K562 (cell line): ENCODE results near the gene TFAP2E. TPM values are rescaled to one million over a fixed set of nuclear protein-coding genes. Genes with fewer than 3 reads are reported as not detected.
A peak's percentile ranks its signal among the peaks of the same experiment; 100 is the strongest.

Experiments used
- CBFA2T2 ChIP-seq: fragments of 450-650 bp; conservative IDR thresholded peaks from 2 replicates; pipeline ENCODE4 v1.6.1; 2017; ENCODE audit warnings: mild to moderate bottlenecking
- CBFA2T3 ChIP-seq: fragments of 450-650 bp; IDR thresholded peaks from 2 replicates; pipeline ENCODE4 v1.6.1; 2017
- CHD1 ChIP-seq: fragments of 200-600 bp; sonication (generic); IDR thresholded peaks from one replicate; pipeline ENCODE4 v1.6.1; 2012; ENCODE audit warnings: mild to moderate bottlenecking, moderate library complexity, low read length, inconsistent platforms
- CXXC5 ChIP-seq: fragments of 250-450 bp; sonication (Bioruptor Pico); IDR thresholded peaks from 2 replicates; pipeline ENCODE4 v1.8.0; 2022; ENCODE audit warnings: inconsistent platforms, mild to moderate bottlenecking, moderate library complexity
- EHMT2 ChIP-seq: fragments of 450-650 bp; IDR thresholded peaks from 2 replicates; pipeline ENCODE4 v1.6.1; 2018; ENCODE audit warnings: antibody characterized with exemption
- FOXJ2 ChIP-seq: fragments of 200-800 bp; sonication (Bioruptor generic); IDR thresholded peaks from 2 replicates; pipeline ENCODE4 v1.6.1; 2016; ENCODE audit warnings: missing genetic modification characterization, missing compliant biosample characterization
- GATAD2A ChIP-seq: fragments of 450-650 bp; IDR thresholded peaks from 2 replicates; pipeline ENCODE4 v1.6.1; 2017
- HCFC1 ChIP-seq: IDR thresholded peaks from 2 replicates; pipeline ENCODE4 v1.6.1; 2012; ENCODE audit warnings: low read depth, low read length, improper control_type of control experiment
- HMGN3 ChIP-seq: IDR thresholded peaks from 2 replicates; pipeline ENCODE4 v1.6.1; 2011; ENCODE audit warnings: borderline replicate concordance, low read depth, mild to moderate bottlenecking, mixed read lengths, low read length; ENCODE audit not compliant: insufficient read length; ENCODE audit errors: extremely low read depth
- JUND ChIP-seq, 2 experiments: IDR thresholded peaks; 2 replicates in 1 of 2; 3 replicates in 1 of 2; pipeline ENCODE4 v1.6.1; 2011; ENCODE audit warnings: borderline replicate concordance in 2 of 2, low read depth in 2 of 2, low read length in 2 of 2, improper control_type of control experiment in 1 of 2, missing biosample characterization in 1 of 2, missing genetic modification characterization in 1 of 2, missing genetic modification reagents in 1 of 2
- LARP7 ChIP-seq: fragments of 450-650 bp; IDR thresholded peaks from 2 replicates; pipeline ENCODE4 v1.6.1; 2016
- NEUROD1 ChIP-seq: fragments of 150-350 bp; IDR thresholded peaks from 2 replicates; pipeline ENCODE4 v1.6.1; 2014; ENCODE audit warnings: borderline replicate concordance, low read length, low read depth; ENCODE audit not compliant: partially characterized antibody
- NFYB ChIP-seq: IDR thresholded peaks from 2 replicates; pipeline ENCODE4 v1.6.1; 2011; ENCODE audit warnings: mild to moderate bottlenecking, moderate library complexity; ENCODE audit not compliant: insufficient read length; ENCODE audit errors: extremely low read depth
- RBFOX2 ChIP-seq: fragments of 200-400 bp; formaldehyde crosslinking; IDR thresholded peaks from 2 replicates; pipeline ENCODE4 v1.6.1; 2017; ENCODE audit warnings: low read depth, mild to moderate bottlenecking, low read length, moderate library complexity
- SIN3B ChIP-seq: fragments of 450-650 bp; IDR thresholded peaks from 2 replicates; pipeline ENCODE4 v1.6.1; 2017; ENCODE audit warnings: low read depth, mild to moderate bottlenecking, moderate library complexity
- TSHZ1 ChIP-seq: fragments of 250-450 bp; sonication (Bioruptor Pico); IDR thresholded peaks from 2 replicates; pipeline ENCODE4 v1.4.0; 2020; ENCODE audit warnings: mild to moderate bottlenecking, moderate library complexity
- YY1 ChIP-seq, 3 experiments: IDR thresholded peaks; 2 replicates each; pipeline ENCODE4 v1.6.1; 2011; ENCODE audit warnings: low read length in 2 of 3, mild to moderate bottlenecking in 2 of 3, moderate library complexity in 2 of 3, borderline replicate concordance in 1 of 3, control low read depth in 1 of 3, low read depth in 1 of 3; ENCODE audit not compliant: insufficient read depth in 3 of 3, insufficient replicate concordance in 2 of 3, control insufficient read depth in 1 of 3, insufficient read length in 1 of 3; ENCODE audit errors: extremely low read depth in 1 of 3
- ZMIZ1 ChIP-seq, 2 experiments: fragments of 150-350 bp in 1 of 2; IDR thresholded peaks; 2 replicates each; pipeline ENCODE4 v1.6.1; 2012 to 2016; ENCODE audit warnings: low read depth in 2 of 2, low read length in 2 of 2, mild to moderate bottlenecking in 1 of 2, moderate library complexity in 1 of 2
- ZNF197 ChIP-seq: fragments of 200-800 bp; sonication (Bioruptor generic); IDR thresholded peaks from 2 replicates; pipeline ENCODE4 v1.6.1; 2016; ENCODE audit warnings: low read depth, missing genetic modification characterization, missing compliant biosample characterization
- ZNF253 ChIP-seq: fragments of 250-450 bp; sonication (Bioruptor Pico); conservative IDR thresholded peaks from 2 replicates; pipeline ENCODE4 v1.6.1; 2021; ENCODE audit warnings: mild to moderate bottlenecking
- polyA plus RNA-seq, 8 experiments: library from polyadenylated mRNA; depleted of rRNA in 4 of 8; stranded (reverse) in 5 of 8; unstranded in 3 of 8; fragments of >200 nt; fragmentation: Nextera tagmentation in 2 of 8; fragmentation: Illumina TruSeq in 1 of 8; extraction: Ambion mirVana in 2 of 8; extraction: Trizol in 1 of 8; gene quantifications; 2 replicates each; pipeline versions ENCODE4 v1.2.1 to v1.2.3, GENCODE V29; 2011 to 2014; ENCODE audit warnings: inconsistent platforms in 1 of 8, missing spikeins in 1 of 8
- total RNA-seq, 7 experiments: library from RNA; depleted of rRNA in 6 of 7; stranded (reverse); fragments of >200 nt in 6 of 7; fragmentation: Illumina TruSeq in 2 of 7; extraction: Trizol in 2 of 7; gene quantifications; 2 replicates each; pipeline versions ENCODE4 v1.2.1 to v1.2.3, GENCODE V29; 2011 to 2021; ENCODE audit warnings: low replicate concordance in 1 of 7

Gene TFAP2E
- total and polyA plus RNA-seq, 9 of the 15 experiments (the other 6 are each of a cell fraction or from before 2014, with no cell fraction given): 0.03 to 0.11 (median 0.07) TPM; not detected in 4

- peak; percentile 85 for TF ChIP-seq HMGN3
- 0 out of 2 replicates have a peak, but pooled peaks have one; percentile 37 for TF ChIP-seq FOXJ2 (tag)
- peak; percentile 46; the same call in 1 of the 2 replicates for TF ChIP-seq JUND (IDR thresholded peaks at IDR 0.05; ENCODE audit: borderline replicate concordance, low read depth, low read length)
- TF ChIP-seq JUND (tag; IDR thresholded peaks at IDR 0.05; ENCODE audit: borderline replicate concordance, low read depth, low read length): peak; percentile 49; the same call in 1 of the 3 replicates
- peak; percentile 94 for TF ChIP-seq NFYB
- TF ChIP-seq CXXC5 (CRISPR knock-in tag): peak; percentile 98
- TF ChIP-seq TSHZ1 (CRISPR knock-in tag): no peak
- TF ChIP-seq CHD1: peak; percentile 79
- 0 out of 2 replicates have a peak, but pooled peaks have one; percentile 9 for TF ChIP-seq CBFA2T2
- peak; percentile 99 for TF ChIP-seq HCFC1
- TF ChIP-seq CBFA2T3: peak; percentile 24; the same call in 1 of the 2 replicates
- peak; percentile 99 to 100 (median 99) for TF ChIP-seq YY1 (IDR thresholded peaks at IDR 0.05; ENCODE audit: borderline replicate concordance in 1 of 3, control insufficient read depth in 1 of 3, extremely low read depth in 1 of 3, insufficient read depth in 3 of 3, insufficient read length in 1 of 3, insufficient replicate concordance in 2 of 3, low read depth in 1 of 3, low read length in 2 of 3)
- TF ChIP-seq LARP7: 0 out of 2 replicates have a peak, but pooled peaks have one; percentile 72
- TF ChIP-seq GATAD2A: peak; percentile 51
- TF ChIP-seq ZNF253 (CRISPR knock-in tag): 0 out of 2 replicates have a peak, but pooled peaks have one; percentile 58
- peak; percentile 96 for TF ChIP-seq RBFOX2
- TF ChIP-seq SIN3B: peak; percentile 63; the same call in 1 of the 2 replicates
- TF ChIP-seq EHMT2: no peak
- 0 out of 4 replicates have a peak, but pooled peaks of 1 of the 2 experiments have one; percentile 10 for TF ChIP-seq ZMIZ1 (IDR thresholded peaks at IDR 0.05; ENCODE audit: low read depth in 2 of 2, low read length in 2 of 2)
- peak; percentile 99 for TF ChIP-seq NEUROD1
- TF ChIP-seq ZNF197: peak; percentile 91
These were observed 15.3 kb upstream of the TFAP2E start, which contains the start of gene NCDN (continued) for GRCh38 chr1:35557611-35558373.
